ENCODE data around the gene LAIR1.

Gene LAIR1

DNA sequence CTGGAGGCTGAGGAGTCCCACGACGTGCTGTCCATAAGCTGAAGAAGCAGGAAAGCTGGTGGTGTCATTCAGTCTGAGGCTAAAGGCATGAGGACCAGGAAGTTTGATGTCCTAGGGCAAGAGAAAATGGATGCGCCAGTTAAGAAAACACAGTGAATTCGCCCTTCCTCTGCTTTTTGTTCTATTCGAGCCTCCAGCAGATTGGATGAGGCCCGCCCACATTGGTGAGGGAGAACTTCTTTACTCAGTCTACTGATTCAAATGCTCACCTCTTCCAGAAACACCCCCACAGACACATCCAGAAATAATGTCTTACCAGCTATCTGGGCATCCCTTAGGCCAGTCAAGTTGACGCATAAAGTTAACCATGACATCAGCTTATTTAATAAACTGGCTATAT lies 43.0 kb upstream of the LAIR1 start:
- H3K4me1 Mint-ChIP-seq = no peaks in the 10 kb centered on the region
- no peak overlapping the region for H3K4me3 Mint-ChIP-seq
- H3K27ac Mint-ChIP-seq = no peak overlapping the region
- TF ChIP-seq, protein P1, sequence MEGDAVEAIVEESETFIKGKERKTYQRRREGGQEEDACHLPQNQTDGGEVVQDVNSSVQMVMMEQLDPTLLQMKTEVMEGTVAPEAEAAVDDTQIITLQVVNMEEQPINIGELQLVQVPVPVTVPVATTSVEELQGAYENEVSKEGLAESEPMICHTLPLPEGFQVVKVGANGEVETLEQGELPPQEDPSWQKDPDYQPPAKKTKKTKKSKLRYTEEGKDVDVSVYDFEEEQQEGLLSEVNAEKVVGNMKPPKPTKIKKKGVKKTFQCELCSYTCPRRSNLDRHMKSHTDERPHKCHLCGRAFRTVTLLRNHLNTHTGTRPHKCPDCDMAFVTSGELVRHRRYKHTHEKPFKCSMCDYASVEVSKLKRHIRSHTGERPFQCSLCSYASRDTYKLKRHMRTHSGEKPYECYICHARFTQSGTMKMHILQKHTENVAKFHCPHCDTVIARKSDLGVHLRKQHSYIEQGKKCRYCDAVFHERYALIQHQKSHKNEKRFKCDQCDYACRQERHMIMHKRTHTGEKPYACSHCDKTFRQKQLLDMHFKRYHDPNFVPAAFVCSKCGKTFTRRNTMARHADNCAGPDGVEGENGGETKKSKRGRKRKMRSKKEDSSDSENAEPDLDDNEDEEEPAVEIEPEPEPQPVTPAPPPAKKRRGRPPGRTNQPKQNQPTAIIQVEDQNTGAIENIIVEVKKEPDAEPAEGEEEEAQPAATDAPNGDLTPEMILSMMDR (IDR thresholded peaks at IDR 0.05; ENCODE audit: unreplicated experiment in 3 of 3) = no peak
- peaks cover 12% of the 10 kb centered on the region for H3K9me3 Mint-ChIP-seq
- peaks cover 4% of the 10 kb centered on the region for H3K36me3 Mint-ChIP-seq (ENCODE audit: low read depth)
- H3K27me3 Mint-ChIP-seq (ENCODE audit: low read depth) = peaks cover 20% of the 10 kb centered on the region

GRCh38 chr19:54405628-54406027 lies 40.9 kb upstream of the LAIR1 start:
- peaks cover 9% of the 10 kb centered on the region for H3K27me3 Mint-ChIP-seq (ENCODE audit: low read depth)
- H3K9me3 Mint-ChIP-seq = peaks cover 12% of the 10 kb centered on the region
- TF ChIP-seq, protein P1 (IDR thresholded peaks at IDR 0.05; ENCODE audit: unreplicated experiment in 3 of 3) = no peak
- H3K27ac Mint-ChIP-seq = no peak overlapping the region
- no peaks in the 10 kb centered on the region for H3K4me1 Mint-ChIP-seq
- H3K36me3 Mint-ChIP-seq (ENCODE audit: low read depth) = peaks cover 4% of the 10 kb centered on the region
- no peak overlapping the region for H3K4me3 Mint-ChIP-seq

DNA sequence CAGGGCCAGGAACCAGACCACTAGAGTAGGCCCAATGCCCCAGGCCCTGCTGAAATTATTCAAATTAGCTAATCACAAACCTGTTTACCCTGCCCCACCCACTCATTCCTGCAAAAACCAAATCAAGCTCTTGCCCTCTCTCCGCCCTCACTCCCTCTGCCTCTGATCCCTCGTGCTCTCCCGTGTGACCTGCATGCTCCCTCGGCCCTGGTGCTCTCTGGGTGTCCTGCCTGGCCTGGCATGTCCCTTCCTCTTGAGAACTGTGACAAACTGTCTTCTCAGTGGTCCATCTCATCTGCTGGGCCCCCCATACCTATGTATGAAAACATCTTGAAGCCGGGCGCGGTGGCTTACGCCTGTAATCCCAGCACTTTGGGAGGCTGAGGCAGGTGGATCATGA lies 38.3 kb upstream of the LAIR1 start:
- TF ChIP-seq, protein P1 (IDR thresholded peaks at IDR 0.05; ENCODE audit: unreplicated experiment in 3 of 3) = no peak
- Mint-ChIP-seq H3K4me3 (no peak overlapping the region), H3K4me1 (no peaks in the 10 kb centered on the region), H3K36me3 (ENCODE audit: low read depth) (peaks cover under 1% of the 10 kb centered on the region), H3K27me3 (ENCODE audit: low read depth) (peaks cover 4% of the 10 kb centered on the region), H3K9me3 (peaks cover 4% of the 10 kb centered on the region), H3K27ac (no peak overlapping the region)

DNA sequence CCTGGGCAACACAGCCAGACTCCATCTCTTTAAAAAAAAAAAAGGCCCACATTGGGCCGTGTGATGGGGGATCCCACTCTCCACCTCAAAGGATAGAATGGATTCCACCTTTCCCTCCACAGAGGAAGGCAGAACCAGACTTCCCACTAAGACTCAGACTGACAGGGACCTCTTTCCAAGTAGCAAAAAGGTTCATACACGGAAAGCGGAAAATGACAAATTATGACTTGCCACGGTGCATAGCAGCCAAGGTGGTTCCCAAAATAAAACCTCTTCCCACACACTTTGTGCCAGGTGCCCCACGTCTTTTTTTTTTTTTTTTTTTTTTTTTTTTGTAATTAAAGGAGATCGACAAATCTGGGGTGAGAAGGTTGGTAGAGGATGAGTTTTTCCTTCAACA lies 36.2 kb upstream of the LAIR1 start:
- Mint-ChIP-seq H3K36me3 (ENCODE audit: low read depth) (no peaks in the 10 kb centered on the region), H3K27ac (no peak overlapping the region), H3K4me1 (no peaks in the 10 kb centered on the region), H3K4me3 (no peak overlapping the region), H3K27me3 (ENCODE audit: low read depth) (peaks cover 4% of the 10 kb centered on the region), H3K9me3 (no peaks in the 10 kb centered on the region)
- TF ChIP-seq, protein P1 (IDR thresholded peaks at IDR 0.05; ENCODE audit: unreplicated experiment in 3 of 3) = no peak

GRCh38 chr19:54399189-54399588 lies 34.5 kb upstream of the LAIR1 start:
- peaks cover 5% of the 10 kb centered on the region for H3K27me3 Mint-ChIP-seq (ENCODE audit: low read depth)
- H3K4me1 Mint-ChIP-seq = no peaks in the 10 kb centered on the region
- TF ChIP-seq, protein P1 (IDR thresholded peaks at IDR 0.05; ENCODE audit: unreplicated experiment in 3 of 3) = no peak
- no peak overlapping the region for H3K27ac Mint-ChIP-seq
- no peaks in the 10 kb centered on the region for H3K9me3 Mint-ChIP-seq
- H3K4me3 Mint-ChIP-seq = no peak overlapping the region
- no peaks in the 10 kb centered on the region for H3K36me3 Mint-ChIP-seq (ENCODE audit: low read depth)

DNA sequence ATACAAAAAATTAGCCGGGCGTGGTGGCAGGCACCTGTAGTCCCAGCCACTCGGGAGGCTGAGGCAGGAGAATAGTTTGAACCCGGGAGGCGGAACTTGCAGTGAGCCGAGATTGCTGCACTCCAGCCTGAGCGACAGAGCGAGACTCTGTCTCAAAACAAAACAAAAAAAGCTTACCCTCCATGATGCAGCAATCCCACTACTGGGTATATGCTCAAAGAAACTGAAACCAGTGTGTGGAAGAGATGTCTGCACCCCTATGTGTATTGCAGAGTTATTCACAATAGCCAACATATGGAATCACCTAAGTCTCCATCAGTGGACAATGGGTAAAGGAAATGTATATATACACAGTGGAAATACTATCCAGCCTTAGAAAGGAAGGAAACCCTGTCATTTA lies 31.0 kb upstream of the LAIR1 start:
- Mint-ChIP-seq H3K9me3 (no peaks in the 10 kb centered on the region), H3K36me3 (ENCODE audit: low read depth) (no peaks in the 10 kb centered on the region), H3K27me3 (ENCODE audit: low read depth) (peaks cover 20% of the 10 kb centered on the region)

More for the DNA sequence above, 31.0 kb upstream of the LAIR1 start:
- Mint-ChIP-seq H3K27ac (no peak overlapping the region), H3K4me1 (peaks cover 5% of the 10 kb centered on the region), H3K4me3 (no peak overlapping the region)
- TF ChIP-seq, protein P1 (IDR thresholded peaks at IDR 0.05; ENCODE audit: unreplicated experiment in 3 of 3) = no peak
